PC-9 (cell line): ENCODE results near the gene KLHL25. TPM values are rescaled to one million over a fixed set of nuclear protein-coding genes. Genes with fewer than 3 reads are reported as not detected.

Experiments
- BruUV-seq: library from RNA; stranded (reverse); fragments of 400-500 nt; replicated peaks from 2 replicates; lab custom pipeline; 2021; lab: Mats Ljungman, UMichigan
- CTCF ChIA-PET: fragments of 300-600 bp; sonication (Branson Sonifier 250); formaldehyde crosslinking; loops from one replicate; lab custom pipeline; 2022; ENCODE audit warnings: antibody characterized with exemption; lab: Charles Lee
- POLR2A ChIA-PET: fragments of 300-600 bp; sonication (Branson Sonifier 250); formaldehyde crosslinking; loops from one replicate; lab custom pipeline; 2022; ENCODE audit warnings: antibody characterized with exemption; ENCODE audit not compliant: unreplicated experiment; lab: Charles Lee
- DNase-seq, 2 experiments: peaks; one replicate each; pipeline versions ENCODE4 v3.0.0 to v3.0.0-alpha.2; 2015 to 2022; ENCODE audit warnings: mixed read lengths in 1 of 2
- H2AFZ ChIP-seq: fragments of 200-600 bp; sonication (generic); 2 replicates; pipeline ENCODE4 v1.8.1; 2017; ENCODE audit warnings: antibody characterized with exemption
- H3F3A ChIP-seq: fragments of 200-600 bp; sonication (generic); 2 replicates; pipeline ENCODE4 v1.8.1; 2017; ENCODE audit warnings: antibody characterized with exemption, mild to moderate bottlenecking, low read depth; ENCODE audit not compliant: insufficient read depth
- H3K27ac ChIP-seq: fragments of 200-600 bp; sonication (generic); 2 replicates; pipeline ENCODE4 v1.6.1; 2016; ENCODE audit warnings: mixed run types
- H3K27me3 ChIP-seq: fragments of 200-600 bp; sonication (generic); 2 replicates; pipeline ENCODE4 v1.6.1; 2016; ENCODE audit warnings: low read depth, mixed run types; ENCODE audit not compliant: insufficient read depth
- H3K36me3 ChIP-seq: fragments of 200-600 bp; sonication (generic); 2 replicates; pipeline ENCODE4 v1.6.1; 2016; ENCODE audit warnings: low read depth, mixed run types
- H3K4me1 ChIP-seq: fragments of 200-600 bp; sonication (generic); replicated peaks from 2 replicates; pipeline ENCODE4 v1.6.1; 2016; ENCODE audit warnings: mixed run types; ENCODE audit not compliant: insufficient read depth
- H3K4me2 ChIP-seq: fragments of 200-600 bp; sonication (generic); 2 replicates; pipeline ENCODE4 v1.6.1; 2017; ENCODE audit warnings: mixed run types
- H3K4me3 ChIP-seq: fragments of 200-600 bp; sonication (generic); 2 replicates; pipeline ENCODE4 v1.6.1; 2016; ENCODE audit warnings: mixed run types
- H3K79me2 ChIP-seq: fragments of 200-600 bp; sonication (generic); 2 replicates; pipeline ENCODE4 v1.6.1; 2017; ENCODE audit warnings: low read depth, mixed run types
- H3K9me2 ChIP-seq: fragments of 200-600 bp; sonication (generic); 2 replicates; pipeline ENCODE4 v1.8.1; 2017; ENCODE audit warnings: mild to moderate bottlenecking; ENCODE audit not compliant: insufficient read depth
- H3K9me3 ChIP-seq: fragments of 200-600 bp; sonication (generic); 2 replicates; pipeline ENCODE4 v1.8.1; 2016; ENCODE audit warnings: low read depth; ENCODE audit not compliant: insufficient read depth
- H4K20me1 ChIP-seq: fragments of 200-600 bp; sonication (generic); 2 replicates; pipeline ENCODE4 v1.8.1; 2017; ENCODE audit not compliant: insufficient read depth
- EZH2 ChIP-seq: fragments of 200-600 bp; sonication (generic); IDR thresholded peaks from 2 replicates; pipeline ENCODE4 v1.8.0; 2017; ENCODE audit warnings: antibody characterized with exemption, low read depth
- intact Hi-C: fragments of 100-400 bp; cut with micrococcal nuclease; formaldehyde crosslinking; loops from one replicate; pipeline ENCODE4 v1.10.0; 2022; ENCODE audit not compliant: unreplicated experiment
- total RNA-seq: library from RNA; stranded (reverse); gene quantifications from 2 replicates; pipeline ENCODE4 v1.2.3, GENCODE V29; 2021
- TF ChIP-seq, protein P1 (sequence below): fragments of 200-600 bp; sonication (generic); conservative IDR thresholded peaks from 2 replicates; pipeline ENCODE4 v1.6.1; 2017; ENCODE audit warnings: mixed run types, antibody characterized with exemption, mild to moderate bottlenecking, moderate library complexity

Gene KLHL25
- total RNA-seq, 1 experiment from 2014 or later: 5.3 TPM

DNA sequence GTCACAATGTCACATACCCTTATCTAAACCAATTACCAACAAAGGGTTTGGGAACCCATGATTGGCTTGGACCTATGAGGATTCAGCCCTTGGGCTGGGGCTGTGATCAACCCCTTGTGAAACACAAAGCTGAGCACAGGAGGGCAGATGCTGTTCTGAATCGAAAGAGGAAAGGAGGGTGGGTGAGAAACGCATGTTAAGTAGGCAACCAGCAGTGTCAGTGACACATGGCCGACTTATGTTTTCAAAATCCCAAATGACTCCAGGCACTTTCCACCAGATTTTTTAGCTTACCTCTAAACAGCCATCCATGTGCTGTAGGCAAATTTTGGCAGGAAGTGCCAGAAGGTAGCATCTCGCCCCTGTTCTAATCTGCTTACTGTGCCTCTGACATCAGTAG lies 34.1 kb upstream of the KLHL25 start:
- no TSS peak for BruUV-seq
- CTCF ChIA-PET: interaction anchor here (0.7 kb wide), 1 partner anchor 643 kb away, joined by 25 read pairs; no protein-coding TSS in a partner anchor

DNA sequence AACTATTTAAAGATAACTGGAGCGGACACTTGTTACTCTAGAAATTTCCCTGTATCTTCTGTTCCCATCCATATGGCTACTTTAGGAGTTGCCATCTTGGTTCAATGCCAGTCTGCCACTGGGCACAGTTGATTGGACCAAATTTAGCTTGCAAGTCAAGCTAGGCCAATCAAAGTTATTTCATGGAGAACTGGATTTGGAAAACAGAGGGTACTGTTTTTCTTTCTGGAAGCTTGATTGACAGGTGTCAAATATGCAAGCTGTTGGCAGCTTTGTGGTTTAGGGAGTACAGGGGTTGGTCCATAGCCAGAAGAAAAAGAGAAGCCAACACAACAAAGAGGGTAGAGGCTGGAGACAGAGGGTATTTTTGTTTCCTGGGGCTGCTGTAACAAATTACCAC lies 33.4 kb upstream of the KLHL25 start:
- ChIA-PET CTCF (interaction anchor here (0.7 kb wide), 1 partner anchor 643 kb away, joined by 25 read pairs; no protein-coding TSS in a partner anchor), POLR2A (no interaction called here)
- Histone ChIP-seq H2AFZ (no peak overlapping the region), H4K20me1 (no peaks in the 10 kb centered on the region), H3K36me3 (no peaks in the 10 kb centered on the region), H3K4me2 (no peak overlapping the region), H3K9me3 (no peaks in the 10 kb centered on the region), H3F3A (no peaks in the 10 kb centered on the region), H3K4me3 (no peak overlapping the region), H3K27me3 (no peaks in the 10 kb centered on the region), H3K27ac (no peak overlapping the region), H3K79me2 (no peaks in the 10 kb centered on the region), H3K4me1 (no peaks in the 10 kb centered on the region), H3K9me2 (no peaks in the 10 kb centered on the region; the same call in 1 of the 2 replicates)
- TF ChIP-seq, protein P1, sequence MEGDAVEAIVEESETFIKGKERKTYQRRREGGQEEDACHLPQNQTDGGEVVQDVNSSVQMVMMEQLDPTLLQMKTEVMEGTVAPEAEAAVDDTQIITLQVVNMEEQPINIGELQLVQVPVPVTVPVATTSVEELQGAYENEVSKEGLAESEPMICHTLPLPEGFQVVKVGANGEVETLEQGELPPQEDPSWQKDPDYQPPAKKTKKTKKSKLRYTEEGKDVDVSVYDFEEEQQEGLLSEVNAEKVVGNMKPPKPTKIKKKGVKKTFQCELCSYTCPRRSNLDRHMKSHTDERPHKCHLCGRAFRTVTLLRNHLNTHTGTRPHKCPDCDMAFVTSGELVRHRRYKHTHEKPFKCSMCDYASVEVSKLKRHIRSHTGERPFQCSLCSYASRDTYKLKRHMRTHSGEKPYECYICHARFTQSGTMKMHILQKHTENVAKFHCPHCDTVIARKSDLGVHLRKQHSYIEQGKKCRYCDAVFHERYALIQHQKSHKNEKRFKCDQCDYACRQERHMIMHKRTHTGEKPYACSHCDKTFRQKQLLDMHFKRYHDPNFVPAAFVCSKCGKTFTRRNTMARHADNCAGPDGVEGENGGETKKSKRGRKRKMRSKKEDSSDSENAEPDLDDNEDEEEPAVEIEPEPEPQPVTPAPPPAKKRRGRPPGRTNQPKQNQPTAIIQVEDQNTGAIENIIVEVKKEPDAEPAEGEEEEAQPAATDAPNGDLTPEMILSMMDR: no peak
- TF ChIP-seq EZH2: no peak
- no peak for DNase-seq
- BruUV-seq: no TSS peak
- intact Hi-C loops: no loop called here

More for the DNA sequence above, 34.1 kb upstream of the KLHL25 start:
- no peak for DNase-seq
- POLR2A ChIA-PET: no interaction called here
- no peaks in the 10 kb centered on the region for H3F3A ChIP-seq
- H3K79me2 ChIP-seq: no peaks in the 10 kb centered on the region
- H3K4me2 ChIP-seq: no peak overlapping the region
- intact Hi-C loops: no loop called here
- no peak overlapping the region for H3K4me3 ChIP-seq
- no peaks in the 10 kb centered on the region for H3K27me3 ChIP-seq
- H3K4me1 ChIP-seq: no peaks in the 10 kb centered on the region
- H3K9me3 ChIP-seq: no peaks in the 10 kb centered on the region
- H3K27ac ChIP-seq: no peak overlapping the region
- no peaks in the 10 kb centered on the region for H3K36me3 ChIP-seq
- no peaks in the 10 kb centered on the region; the same call in 1 of the 2 replicates for H3K9me2 ChIP-seq
- no peaks in the 10 kb centered on the region for H4K20me1 ChIP-seq
- no peak overlapping the region for H2AFZ ChIP-seq
- TF ChIP-seq, protein P1: no peak
- no peak for TF ChIP-seq EZH2

DNA sequence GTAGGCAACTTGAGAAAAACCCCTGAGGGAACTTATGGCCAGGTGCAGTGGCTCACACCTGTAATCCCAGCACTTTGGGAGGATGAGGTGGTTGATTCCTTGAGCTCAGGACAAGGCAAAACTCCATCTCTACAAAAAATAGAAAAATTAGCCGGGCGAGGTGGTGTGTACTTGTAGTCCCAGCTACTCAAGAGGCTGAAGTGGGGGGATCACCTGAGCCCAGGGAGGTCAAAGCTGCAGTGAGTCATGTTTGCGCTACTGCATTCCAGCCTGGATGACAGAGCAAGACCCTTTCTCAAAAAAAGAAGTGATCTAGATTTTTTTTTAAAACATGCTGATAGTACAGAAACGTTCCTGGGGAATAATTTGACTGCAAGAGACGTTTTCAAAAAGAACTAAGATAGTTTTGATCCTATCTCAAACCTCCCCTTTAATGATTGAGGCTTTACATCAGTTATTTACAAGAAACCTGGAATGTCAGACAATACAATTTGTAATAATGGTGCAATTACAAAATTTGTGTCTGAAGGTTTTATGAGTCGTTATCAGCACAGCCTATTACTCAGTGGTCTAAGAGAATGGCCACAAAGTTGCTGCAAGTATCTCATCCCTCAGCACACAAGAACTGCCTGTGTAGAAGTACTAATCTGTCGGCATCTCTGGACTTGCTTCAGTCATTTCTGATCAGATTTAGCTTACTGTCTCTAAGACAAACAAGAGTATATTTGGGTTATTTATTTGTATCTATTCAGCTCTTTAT lies 32.2 kb upstream of the KLHL25 start:
- POLR2A ChIA-PET: no interaction called here
- no peaks in the 10 kb centered on the region for H3K9me3 ChIP-seq
- TF ChIP-seq EZH2: no peak
- TF ChIP-seq, protein P1: no peak
- H3K4me2 ChIP-seq: no peak overlapping the region
- no peaks in the 10 kb centered on the region for H3K27me3 ChIP-seq
- no peaks in the 10 kb centered on the region for H3K36me3 ChIP-seq
- DNase-seq: no peak
- H2AFZ ChIP-seq: no peak overlapping the region
- intact Hi-C loops: no loop called here
- H3K4me3 ChIP-seq: no peak overlapping the region
- CTCF ChIA-PET: interaction anchor here (1.6 kb wide), 1 partner anchor 26 kb away, joined by 4 read pairs; no protein-coding TSS in a partner anchor
- no peaks in the 10 kb centered on the region for H3K79me2 ChIP-seq
- H3K4me1 ChIP-seq: no peaks in the 10 kb centered on the region
- no peaks in the 10 kb centered on the region; the same call in 1 of the 2 replicates for H3K9me2 ChIP-seq
- no TSS peak for BruUV-seq
- H3F3A ChIP-seq: no peaks in the 10 kb centered on the region
- no peaks in the 10 kb centered on the region for H4K20me1 ChIP-seq
- no peak overlapping the region for H3K27ac ChIP-seq
